Eye (tissue), 1 donor: ENCODE measurements around the gene PRR29.
"Not testable (repeated sequence)": the region's sequence is repeated elsewhere in the genome, so short reads cannot be mapped to it uniquely, and the experiment has no call there.

ENCODE experiments used
- DNase-seq: peaks from one replicate; pipeline ENCODE4 v3.0.0-alpha.2; 2015

The PRR29 gene

DNA sequence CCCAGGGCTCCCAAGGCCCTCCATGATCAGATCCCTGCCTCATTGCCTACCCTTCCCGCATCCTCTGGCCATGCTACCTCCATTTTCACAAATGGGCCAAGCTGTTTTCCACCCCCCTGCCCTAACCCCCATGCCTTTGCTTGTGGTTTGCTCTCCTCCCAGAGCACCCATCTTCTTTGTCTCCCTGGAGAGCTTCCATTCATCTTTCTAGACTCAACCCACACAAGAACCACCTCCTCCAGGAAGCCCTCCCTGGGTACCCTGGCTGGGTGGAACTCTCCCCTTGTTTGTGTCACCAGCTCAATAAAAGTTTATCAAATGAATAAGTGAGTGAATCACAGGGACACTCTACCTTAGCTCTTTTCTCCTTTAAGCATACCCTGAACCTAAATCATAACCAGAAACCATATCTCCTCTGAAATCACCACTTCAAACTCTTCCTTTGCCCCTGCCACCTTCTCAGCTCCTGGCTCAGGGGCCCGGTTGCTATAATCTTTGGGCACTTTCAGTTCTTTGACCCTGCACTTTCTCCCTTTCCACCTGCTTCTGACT is 22.5 kb upstream of the PRR29 start:
- no peak for DNase-seq

DNA sequence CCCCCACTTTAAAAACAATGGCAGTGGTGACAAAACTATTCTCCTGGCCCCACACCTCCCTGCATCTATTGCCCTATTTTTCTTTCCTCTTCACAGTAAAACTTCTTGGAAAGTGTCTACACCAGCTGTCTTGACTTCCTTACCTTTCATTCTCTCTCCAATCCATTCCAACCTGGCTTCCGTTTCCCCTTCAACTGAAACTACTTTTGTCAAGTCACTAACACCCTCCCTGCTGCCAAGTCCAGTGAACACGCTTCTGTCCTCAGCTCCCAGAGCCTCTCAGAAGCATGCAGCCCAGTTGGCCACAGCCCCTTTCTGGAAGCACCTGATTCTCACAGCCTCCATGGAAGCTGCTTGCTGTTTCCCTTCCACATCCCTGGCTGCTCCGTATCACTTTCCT is 21.4 kb upstream of the PRR29 start:
- no peak for DNase-seq

- no peak for DNase-seq
These were observed 19.6 kb upstream of the PRR29 start for GRCh38 chr17:63978272-63979200.

DNA sequence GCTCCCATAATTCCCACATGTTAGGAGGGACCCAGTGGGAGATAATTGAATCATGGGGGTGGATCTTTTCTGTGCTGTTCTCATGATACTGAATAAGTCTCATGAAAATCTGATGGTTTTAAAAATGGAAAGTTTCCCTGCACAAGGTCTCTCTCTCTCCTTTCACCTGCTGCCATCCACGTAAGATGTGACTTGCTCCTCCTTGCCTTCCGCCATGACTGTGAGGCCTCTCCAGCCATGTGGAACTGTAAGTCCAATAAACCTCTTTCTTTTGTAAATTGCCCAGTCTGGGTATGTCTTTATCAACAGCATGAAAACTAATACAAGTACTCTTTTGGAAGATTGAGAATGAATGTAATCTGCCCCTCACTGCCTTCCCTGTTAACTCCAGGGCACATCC is 15.5 kb upstream of the PRR29 start:
- not testable (repeated sequence) for DNase-seq

DNA sequence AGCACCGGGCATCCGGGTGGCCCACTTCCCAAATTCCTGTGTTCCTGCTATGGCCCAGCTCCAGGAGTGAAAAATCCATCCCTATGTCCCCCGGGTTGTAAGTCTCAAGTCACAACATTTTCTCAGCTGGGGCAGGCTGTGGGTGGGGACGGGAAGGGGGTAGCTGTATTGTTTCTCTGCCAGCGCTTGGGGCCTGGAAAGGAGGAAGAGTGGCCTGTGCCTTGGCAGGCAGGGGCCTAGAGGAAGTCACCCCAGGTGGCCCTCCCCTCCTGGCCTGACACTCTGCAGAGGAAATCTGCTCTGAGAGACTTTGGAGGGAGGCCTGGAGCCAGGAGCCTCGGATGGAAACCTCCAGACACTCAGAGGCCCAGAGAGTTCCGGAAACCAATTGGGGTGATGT is 14.8 kb upstream of the PRR29 start:
- DNase-seq = no peak

DNA sequence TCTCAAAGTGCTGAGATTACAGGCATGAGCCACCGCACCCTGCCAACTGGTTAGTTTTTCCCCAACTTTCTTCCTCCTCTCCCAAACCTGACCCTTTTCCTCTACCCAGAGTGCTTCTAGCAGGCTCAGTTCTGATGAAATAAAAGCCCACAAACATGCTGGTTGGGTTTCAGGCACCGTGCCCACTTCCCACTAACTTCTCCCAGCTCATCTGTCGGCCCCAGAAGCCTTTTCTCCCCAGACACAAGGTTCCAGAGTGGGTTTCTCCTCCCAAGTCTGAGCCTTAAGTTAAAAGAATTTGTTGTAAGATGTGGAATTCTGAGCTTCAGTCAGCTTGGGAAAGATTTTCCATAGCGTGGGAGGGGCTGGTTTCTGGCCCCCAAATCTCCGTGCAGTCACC is 13.9 kb upstream of the PRR29 start:
- DNase-seq = no peak

DNA sequence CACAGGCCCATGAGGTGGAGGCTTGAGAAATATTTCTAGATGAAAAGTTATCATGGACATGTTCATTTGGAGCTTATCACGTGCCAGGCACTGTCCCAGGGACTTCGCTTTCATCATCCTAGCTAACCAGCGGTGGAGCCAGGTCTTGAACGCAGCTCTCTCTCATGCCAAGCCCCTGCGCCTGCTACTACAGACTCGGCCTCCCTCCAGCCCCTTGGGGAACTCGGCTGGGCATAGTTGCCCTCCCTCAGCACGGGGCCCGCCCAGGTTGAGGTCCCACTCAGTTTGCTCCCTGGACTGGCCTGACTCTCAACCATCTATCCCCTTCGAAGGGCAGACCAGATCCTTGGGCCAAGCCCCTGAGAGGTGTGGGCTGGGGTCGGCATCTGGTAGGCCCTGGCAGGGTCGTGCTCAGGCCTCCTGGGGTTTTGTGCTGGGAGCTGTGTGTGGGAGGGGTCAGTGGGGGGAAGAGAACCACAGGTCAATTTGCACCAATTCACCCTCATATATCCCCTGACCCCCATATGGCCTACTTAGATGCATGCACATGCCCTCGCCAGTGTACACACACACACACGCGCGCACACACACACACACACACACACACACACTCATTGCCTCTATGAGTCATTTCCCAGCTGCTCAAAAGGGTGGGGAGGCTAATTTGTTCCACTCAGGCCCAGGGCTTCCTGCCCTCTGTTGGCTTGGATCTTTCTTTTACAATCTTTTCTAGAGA is 13.3 kb upstream of the PRR29 start:
- peak; percentile 57 for DNase-seq

DNA sequence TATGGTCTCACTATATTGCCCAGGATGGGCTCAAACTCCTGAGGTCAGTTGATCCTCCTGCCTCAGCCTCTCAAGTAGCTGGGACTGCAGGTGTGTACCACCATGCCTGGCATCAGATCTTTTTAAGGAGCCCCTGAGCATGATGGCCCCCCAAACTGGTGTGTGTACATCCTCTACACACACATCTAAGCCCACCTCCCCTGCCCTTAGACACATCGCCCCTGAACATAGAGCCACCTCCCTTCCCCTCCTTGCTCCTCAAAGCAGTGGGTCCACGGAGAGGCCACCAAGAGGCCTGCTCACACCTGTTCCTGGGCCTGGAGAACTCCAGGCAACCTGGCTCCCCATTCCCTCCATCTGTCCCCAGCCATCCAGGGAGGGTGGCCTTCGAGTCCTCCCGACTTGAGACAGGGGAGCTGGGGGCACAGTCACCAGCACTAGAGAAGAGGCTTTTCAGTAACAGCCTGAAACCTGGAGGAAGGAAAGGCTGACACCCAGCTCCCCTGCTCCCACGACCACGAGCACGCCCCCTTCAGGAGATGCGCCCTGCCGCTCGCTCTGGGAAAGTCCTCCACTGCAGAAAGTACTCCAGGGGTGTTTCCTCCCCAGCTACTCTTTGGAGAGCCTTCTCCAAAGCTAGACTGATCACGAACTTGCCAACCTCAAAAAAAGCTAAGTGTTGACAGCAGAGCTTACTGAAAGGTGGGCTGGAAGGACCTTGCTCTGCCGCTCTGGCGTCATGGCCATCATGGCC is 12.6 kb upstream of the PRR29 start:
- no peak for DNase-seq

- no peak for DNase-seq
These were observed 11.3 kb upstream of the PRR29 start for GRCh38 chr17:63986821-63987220.

GRCh38 chr17:63987221-63988126 is 10.7 kb upstream of the PRR29 start:
- DNase-seq = no peak

GRCh38 chr17:63988127-63988478 is 10.0 kb upstream of the PRR29 start:
- no peak for DNase-seq

DNA sequence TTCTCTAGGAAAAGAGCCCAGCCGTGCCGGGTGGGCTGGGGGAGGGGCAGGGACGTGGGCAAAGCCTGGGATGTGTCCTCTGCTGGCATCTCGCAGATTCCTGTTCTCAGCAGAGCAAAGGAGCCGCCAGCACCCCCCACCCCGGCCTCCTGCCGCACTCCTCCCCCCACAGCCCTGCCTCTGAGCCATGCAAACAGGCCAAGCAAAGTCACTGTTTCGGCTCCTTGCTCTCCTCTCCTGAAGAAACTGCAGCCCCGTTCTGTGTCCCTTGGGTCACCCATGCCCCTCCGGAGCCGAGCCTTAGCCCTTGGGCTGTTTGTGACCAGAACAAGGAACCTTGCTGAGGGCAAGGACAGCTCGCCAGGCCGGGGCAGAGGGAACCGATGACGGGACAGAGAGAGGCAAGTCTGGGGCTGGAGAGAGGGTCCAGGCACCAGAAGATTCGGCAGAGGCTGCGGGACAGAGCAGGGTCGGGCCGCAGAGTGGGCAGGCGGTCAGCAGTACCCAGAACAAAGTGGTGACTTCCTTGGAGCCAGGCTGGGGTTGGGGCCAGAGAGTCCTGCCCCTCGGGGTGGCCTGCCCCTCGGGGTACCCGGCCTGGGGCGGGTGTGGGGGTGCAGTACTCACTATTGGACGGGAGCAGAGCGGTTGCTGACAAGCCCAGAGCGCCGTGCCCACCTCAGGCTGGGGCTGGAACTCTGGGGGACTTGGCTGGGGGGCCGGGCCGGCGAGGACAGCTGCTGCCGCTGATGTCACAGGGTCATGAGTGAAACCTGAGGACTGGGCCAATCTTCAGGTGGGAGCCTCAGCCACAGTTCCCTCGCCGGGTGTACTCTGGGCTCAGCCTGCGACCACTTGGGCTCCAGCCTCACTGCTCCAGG is 9.2 kb upstream of the PRR29 start:
- peak; percentile 66 for DNase-seq

DNA sequence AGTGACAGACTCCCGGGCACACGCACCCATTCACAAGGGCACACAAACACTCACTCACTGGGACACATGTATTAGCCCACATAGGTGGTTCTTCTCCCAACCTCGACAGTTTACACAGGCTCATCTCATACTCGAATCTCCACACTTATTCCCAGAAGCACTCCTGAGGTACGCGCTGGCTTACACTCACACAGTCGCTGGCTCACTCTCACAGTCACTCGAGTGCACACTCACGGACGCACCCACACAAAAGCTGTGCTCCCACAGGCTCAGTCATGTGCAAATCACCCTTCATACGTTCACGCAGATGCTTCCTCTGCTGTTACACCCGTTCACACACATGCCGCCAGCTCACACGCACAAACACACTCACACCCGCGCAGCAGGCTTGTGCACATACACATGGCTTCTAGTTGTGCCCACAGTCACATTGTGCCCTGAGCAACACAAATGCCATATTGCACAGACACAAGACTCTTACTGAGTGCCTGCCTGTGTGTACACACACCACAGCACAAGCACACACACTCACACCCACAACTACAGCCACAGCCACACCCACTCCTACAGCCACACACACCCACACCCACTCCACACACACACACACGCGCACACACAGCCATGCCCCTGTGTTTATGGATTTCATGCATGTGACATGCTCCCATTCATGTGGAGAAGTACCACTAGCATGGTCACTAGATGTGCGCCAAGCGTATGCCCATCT is 8.4 kb upstream of the PRR29 start:
- DNase-seq = no peak

DNA sequence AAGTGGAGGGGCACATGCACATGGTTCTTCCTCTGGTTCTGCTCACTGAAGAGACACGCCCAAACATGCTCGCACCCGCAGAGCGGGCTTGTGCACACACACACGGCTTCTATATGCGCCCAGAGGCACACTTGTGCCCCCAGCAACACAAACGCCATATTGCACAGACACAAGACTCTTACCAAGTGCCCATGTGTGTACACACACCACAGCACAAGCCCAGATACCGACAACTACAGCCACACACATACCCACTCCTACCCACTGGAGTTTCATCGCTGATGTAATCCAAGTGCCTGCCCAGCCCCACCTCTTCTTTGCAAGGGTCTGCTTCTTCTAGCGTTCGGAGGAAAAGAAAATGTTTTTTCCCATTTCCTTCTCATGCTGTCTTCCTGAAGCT is 6.5 kb upstream of the PRR29 start:
- DNase-seq = no peak

- no peak for DNase-seq
These were observed 4.7 kb upstream of the PRR29 start for GRCh38 chr17:63993368-63993985.

DNA sequence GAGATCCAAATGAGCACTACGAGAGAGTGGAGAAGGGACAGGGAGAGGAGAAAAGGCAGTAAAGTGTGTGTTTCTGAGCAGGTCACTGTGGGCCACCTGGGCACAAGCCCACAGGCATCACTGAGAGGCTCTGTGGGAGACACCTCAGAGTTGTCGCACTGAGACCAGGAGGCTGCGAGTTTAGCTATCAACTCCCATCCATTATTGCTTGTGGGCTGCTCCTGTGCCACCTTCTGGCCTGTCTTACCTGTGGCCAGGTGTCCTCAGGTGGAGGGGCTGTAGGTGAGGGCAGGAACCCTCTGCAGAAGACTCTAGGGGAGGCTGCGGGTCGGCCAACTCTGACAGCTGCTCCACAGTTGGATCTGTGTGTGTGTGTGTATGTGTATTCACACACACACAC is 2.5 kb upstream of the PRR29 start:
- no peak for DNase-seq

DNA sequence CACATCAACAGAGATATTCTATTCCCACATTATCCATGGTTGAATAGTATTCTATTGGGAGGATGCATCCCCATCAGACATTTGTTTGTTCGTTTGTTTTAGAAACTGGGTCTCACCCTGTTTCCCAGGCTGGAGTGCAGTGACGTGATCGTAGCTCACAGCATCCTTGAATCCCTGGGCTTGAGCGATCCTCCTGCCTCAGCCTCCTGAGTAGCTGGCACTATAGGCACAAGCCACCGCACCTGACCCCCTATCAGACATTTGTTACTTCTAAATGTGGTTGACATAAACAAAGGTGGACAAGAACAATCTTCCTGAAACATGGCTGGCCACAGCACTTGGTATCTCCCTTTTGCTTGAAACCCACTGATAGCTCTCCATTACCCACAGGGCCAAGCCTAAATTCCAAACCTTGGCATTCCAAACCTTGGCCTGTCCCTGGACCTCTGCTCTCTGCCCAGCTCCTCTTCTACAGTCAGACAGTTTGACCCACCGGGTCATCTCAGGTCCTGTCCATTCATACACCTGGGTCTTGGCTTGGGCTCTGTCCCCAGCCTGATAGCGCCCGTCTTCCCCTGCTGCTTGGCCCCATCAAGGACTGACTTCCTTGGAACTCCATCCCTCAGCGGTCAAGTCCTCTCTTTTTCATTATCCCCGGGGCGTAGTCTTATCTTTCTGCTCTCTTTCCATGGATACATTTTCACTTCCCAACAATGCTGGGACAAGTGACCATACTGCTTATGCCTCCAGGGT is 1.5 kb upstream of the PRR29 start:
- no peak for DNase-seq

DNA sequence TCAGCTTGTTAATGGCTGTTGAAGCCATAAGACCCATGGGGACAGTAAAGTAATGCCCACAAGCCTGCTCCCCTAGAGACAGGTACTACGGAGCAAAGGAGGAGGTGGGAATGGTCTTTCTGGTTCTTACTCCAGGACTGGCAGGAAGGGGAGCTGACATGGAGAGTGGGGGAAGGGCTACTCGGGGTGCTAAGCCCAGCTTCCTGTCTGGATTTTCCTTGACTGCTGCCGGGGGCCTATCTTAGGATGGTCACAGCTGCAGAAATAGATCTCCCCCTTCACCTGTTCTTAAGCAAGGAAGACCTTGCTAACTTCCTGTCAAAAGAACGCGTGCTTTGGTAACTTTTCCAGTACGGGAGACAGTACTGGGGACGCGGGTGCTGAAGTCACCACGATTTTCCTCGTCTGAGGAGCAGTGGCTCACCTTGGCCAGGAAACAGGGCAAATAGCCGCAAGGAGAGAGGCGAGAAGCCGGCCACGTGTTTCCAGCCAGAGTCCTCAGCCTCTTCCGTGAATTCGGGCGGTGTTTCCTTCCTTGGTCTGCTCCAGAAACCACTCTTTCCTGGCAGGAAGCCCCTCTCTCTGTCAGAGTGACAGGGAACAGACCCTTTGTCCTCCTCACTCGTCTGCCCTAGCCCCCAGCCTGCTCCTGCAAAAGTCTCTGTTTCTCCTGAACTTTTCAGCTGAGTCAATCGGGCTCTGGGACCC is 656 bp upstream of the PRR29 start:
- DNase-seq = no peak
